B cell (primary cell): ENCODE measurements around the gene TAF11. TPM values are rescaled to one million over a fixed set of nuclear protein-coding genes. Genes with fewer than 3 reads are reported as not detected.

ENCODE experiments used
- ATAC-seq: fragments of 200-7000 bp; cut with Tn5 transposase; one replicate; pipeline ENCODE4 v1.10.0; 2021; ENCODE audit warnings: low read depth, mild to moderate bottlenecking, moderate number of reproducible peaks, moderate library complexity
- CTCF ChIA-PET: fragments of 350-600 bp; sonication (Branson Sonifier 250); formaldehyde crosslinking; loops from one replicate; lab custom pipeline; 2021; ENCODE audit warnings: antibody characterized with exemption, inconsistent platforms; lab: Charles Lee
- POLR2A ChIA-PET: fragments of 350-600 bp; sonication (Branson Sonifier 250); formaldehyde crosslinking; loops from one replicate; lab custom pipeline; 2021; ENCODE audit warnings: antibody characterized with exemption; lab: Charles Lee
- DNase-seq: peaks from one replicate; pipeline ENCODE4 v3.0.0; 2013
- H2AFZ ChIP-seq: 2 replicates; pipeline ENCODE4 v1.6.1; 2012; ENCODE audit warnings: mild to moderate bottlenecking, low read depth, low read length; ENCODE audit not compliant: insufficient read depth, poor library complexity, severe bottlenecking
- H3K27ac ChIP-seq, 2 donors: 1 replicate in 1 of 2; 2 replicates in 1 of 2; pipeline ENCODE4 v1.5.1; 2012 to 2013; ENCODE audit warnings: low read length in 2 of 2, mild to moderate bottlenecking in 2 of 2, moderate library complexity in 1 of 2
- H3K27me3 ChIP-seq, 4 experiments: fragments of 200-600 bp in 1 of 4; sonication (generic) in 1 of 4; replicated peaks in 1 of 4; 1 replicate in 2 of 4; 2 replicates in 2 of 4; pipeline versions ENCODE4 v1.6.1 to v1.7.0; 2013 to 2016; ENCODE audit warnings: low read length in 3 of 4, mild to moderate bottlenecking in 2 of 4, mixed read lengths in 1 of 4, moderate library complexity in 1 of 4; ENCODE audit not compliant: insufficient read depth in 4 of 4, control insufficient read depth in 3 of 4; ENCODE audit errors: control extremely low read depth in 1 of 4
- H3K36me3 ChIP-seq, 2 experiments: replicated peaks in 1 of 2; 1 replicate in 1 of 2; 2 replicates in 1 of 2; pipeline versions ENCODE4 v1.6.1 to v1.7.1; 2013; ENCODE audit warnings: low read length in 1 of 2; ENCODE audit not compliant: insufficient read depth in 2 of 2, control insufficient read depth in 1 of 2; ENCODE audit errors: control extremely low read depth in 1 of 2, extremely low read depth in 1 of 2
- H3K4me1 ChIP-seq, 2 donors: fragments of 200-600 bp in 1 of 2; sonication (generic) in 1 of 2; 1 replicate in 1 of 2; 2 replicates in 1 of 2; pipeline versions ENCODE4 v1.5.1 to v1.6.1; 2013 to 2017; ENCODE audit warnings: low read length in 2 of 2; ENCODE audit not compliant: control insufficient read depth in 2 of 2, insufficient read depth in 2 of 2
- H3K4me2 ChIP-seq: replicated peaks from 2 replicates; pipeline ENCODE3; 2012; ENCODE audit warnings: mild to moderate bottlenecking, low read depth, low read length; ENCODE audit not compliant: poor library complexity, severe bottlenecking
- H3K4me3 ChIP-seq, 5 experiments: fragments of 200-600 bp in 1 of 5; sonication (generic) in 1 of 5; 1 replicate in 3 of 5; 2 replicates in 2 of 5; pipeline versions ENCODE4 v1.5.1 to v1.7.0; 2011 to 2016; ENCODE audit warnings: low read length in 4 of 5, mild to moderate bottlenecking in 4 of 5, low read depth in 2 of 5, control low read depth in 1 of 5, moderate library complexity in 1 of 5; ENCODE audit not compliant: insufficient read depth in 1 of 5; ENCODE audit errors: control extremely low read depth in 1 of 5, extremely low read depth in 1 of 5
- H3K79me2 ChIP-seq: fragments of 200-600 bp; sonication (generic); one replicate; pipeline ENCODE4 v1.6.0; 2016; ENCODE audit warnings: low read length; ENCODE audit not compliant: control insufficient read depth, insufficient read depth
- H3K9ac ChIP-seq: fragments of 200-600 bp; sonication (generic); 2 replicates; pipeline ENCODE4 v1.6.1; 2017; ENCODE audit warnings: mild to moderate bottlenecking, low read length, moderate library complexity
- H3K9me3 ChIP-seq, 3 donors: one replicate each; pipeline versions ENCODE4 v1.6.1 to v1.7.1; 2013; ENCODE audit warnings: low read length in 2 of 3; ENCODE audit not compliant: control insufficient read depth in 2 of 3, insufficient read depth in 1 of 3; ENCODE audit errors: control extremely low read depth in 1 of 3
- H4K20me1 ChIP-seq: 2 replicates; pipeline ENCODE4 v1.6.0; 2012; ENCODE audit warnings: mild to moderate bottlenecking, low read length; ENCODE audit not compliant: insufficient read depth, control insufficient read depth, poor library complexity, severe bottlenecking
- H3K27ac Mint-ChIP-seq: one replicate; pipeline ENCODE4 v1.8.0; 2021; ENCODE audit warnings: mixed read lengths
- H3K27me3 Mint-ChIP-seq: one replicate; pipeline ENCODE4 v1.8.0; 2021; ENCODE audit warnings: mixed read lengths
- H3K4me1 Mint-ChIP-seq: one replicate; pipeline ENCODE4 v1.8.0; 2021; ENCODE audit warnings: mixed read lengths
- H3K4me3 Mint-ChIP-seq: one replicate; pipeline ENCODE4 v1.8.0; 2021; ENCODE audit warnings: mixed read lengths
- H3K9me3 Mint-ChIP-seq: one replicate; pipeline ENCODE4 v1.8.0; 2022; ENCODE audit warnings: mixed read lengths; ENCODE audit not compliant: insufficient read depth
- CTCF ChIP-seq: fragments of 200-600 bp; IDR thresholded peaks from one replicate; pipeline ENCODE4 v1.8.0; 2022; ENCODE audit warnings: antibody characterized with exemption, mild to moderate bottlenecking
- EZH2 ChIP-seq: IDR thresholded peaks from 2 replicates; pipeline ENCODE4 v1.6.1; 2012; ENCODE audit warnings: borderline replicate concordance, low read depth, mild to moderate bottlenecking, moderate library complexity, low read length; ENCODE audit not compliant: insufficient read depth, poor library complexity, severe bottlenecking
- WGBS: methylation state at CpG from one replicate; pipeline ENCODE4 v1.1.5; 2013; ENCODE audit warnings: missing lambda C conversion rate; ENCODE audit not compliant: insufficient coverage; 5-methylcytosine and 5-hydroxymethylcytosine counted together
- intact Hi-C: fragments of 100-400 bp; cut with micrococcal nuclease; formaldehyde crosslinking; loops from one replicate; pipeline ENCODE4 v1.10.0; 2022
- polyA plus RNA-seq: library from polyadenylated mRNA; depleted of rRNA; stranded (reverse); fragments of >200 nt; gene quantifications from 2 replicates; pipeline ENCODE4 v1.2.3, GENCODE V29; 2012
- total RNA-seq, 2 donors: library from RNA; stranded (reverse); fragments of 120-200 nt in 1 of 2; gene quantifications; 1 replicate in 1 of 2; 2 replicates in 1 of 2; pipeline versions ENCODE4 v1.2.3 to v1.2.4, GENCODE V29; 2013 to 2022

The TAF11 gene
- total and polyA plus RNA-seq, 2 donors (not counting 1 experiment from before 2014, with no cell fraction given) = 27.3 to 28.5 TPM

- Histone ChIP-seq H3K9ac (no peak overlapping the region), H3K27me3 (no peaks in the 10 kb centered on the region), H3K4me1 (no peaks in the 10 kb centered on the region), H3K79me2 (no peaks in the 10 kb centered on the region), H3K4me3 (no peak overlapping the region), H3K36me3 (peaks cover 7 to 44% of the 10 kb centered on the region in 2 experiments), H3K4me2 (no peak overlapping the region), H4K20me1 (no peaks in the 10 kb centered on the region), H3K27ac (no peak overlapping the region), H2AFZ (no peak overlapping the region), H3K9me3 (no peaks in the 10 kb centered on the region)
- intact Hi-C loops = no loop called here
- Mint-ChIP-seq H3K9me3 (no peaks in the 10 kb centered on the region), H3K4me3 (no peak overlapping the region), H3K27me3 (no peaks in the 10 kb centered on the region), H3K27ac (no peak overlapping the region), H3K4me1 (no peaks in the 10 kb centered on the region)
- DNase-seq = no peak
- ChIA-PET POLR2A (no interaction called here), CTCF (no interaction called here)
- no peak for TF ChIP-seq CTCF
- no peak for ATAC-seq
These were observed 50.3 kb downstream of the TAF11 start for GRCh38 chr6:34837528-34837927.

DNA sequence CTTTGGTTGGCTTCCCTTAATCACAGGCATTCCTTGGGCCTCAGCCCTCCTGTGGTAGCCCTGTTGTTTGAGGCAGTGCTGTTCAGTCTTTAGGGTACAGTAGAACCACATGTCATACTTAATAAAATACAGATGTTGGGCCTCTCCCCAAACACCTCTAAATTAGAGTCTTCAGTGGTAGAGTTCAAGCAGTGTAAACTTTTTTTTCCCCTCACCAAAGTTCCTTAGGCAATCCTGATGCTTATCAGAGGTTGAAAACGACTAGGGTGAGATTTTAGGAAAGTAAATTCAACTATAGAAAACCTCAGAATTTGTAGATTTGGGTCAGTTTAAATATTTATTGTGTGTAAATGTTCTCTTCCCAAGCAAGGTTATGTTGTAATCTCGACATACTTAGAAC lies 51.4 kb downstream of the TAF11 start:
- POLR2A ChIA-PET = no interaction called here
- H3K4me1 Mint-ChIP-seq = no peaks in the 10 kb centered on the region
- H3K4me3 Mint-ChIP-seq = no peak overlapping the region
- Histone ChIP-seq H3K27ac (no peak overlapping the region), H3K27me3 (no peaks in the 10 kb centered on the region), H4K20me1 (no peaks in the 10 kb centered on the region), H3K4me3 (no peak overlapping the region), H3K9ac (no peak overlapping the region), H3K36me3 (peaks cover 7 to 45% of the 10 kb centered on the region in 2 experiments), H3K4me1 (no peaks in the 10 kb centered on the region), H3K4me2 (no peak overlapping the region), H3K79me2 (no peaks in the 10 kb centered on the region), H3K9me3 (no peaks in the 10 kb centered on the region), H2AFZ (no peak overlapping the region)
- H3K27ac Mint-ChIP-seq = no peak overlapping the region
- WGBS = no CpG with 5 or more reads among the region's 2 CpGs
- DNase-seq (no peak), ATAC-seq (no peak)
- intact Hi-C loops = no loop called here
- H3K27me3 Mint-ChIP-seq = no peaks in the 10 kb centered on the region
- TF ChIP-seq EZH2 = no peak
- TF ChIP-seq CTCF = no peak
- CTCF ChIA-PET = no interaction called here
- H3K9me3 Mint-ChIP-seq = no peaks in the 10 kb centered on the region
